Motor neuron (in vitro differentiated cells): ENCODE data around the gene RIF1. TPM values are rescaled to one million over a fixed set of nuclear protein-coding genes. Genes with fewer than 3 reads are reported as not detected.
"Not testable (repeated sequence)": the region's sequence is repeated elsewhere in the genome, so short reads cannot be mapped to it uniquely, and the experiment has no call there.

Experiments used
- ATAC-seq, 8 experiments: fragments of 200-7000 bp; cut with Tn5 transposase; replicated peaks in 6 of 8; 2 replicates each; pipeline ENCODE4 v1.8.0; 2021; ENCODE audit warnings: mild to moderate bottlenecking in 8 of 8, moderate library complexity in 8 of 8
- H3K27ac ChIP-seq, 2 donors: fragments of 250-450 bp; sonication (Bioruptor Pico); 2 replicates each; pipeline ENCODE4 v1.9.0; 2021; ENCODE audit warnings: antibody characterized with exemption in 2 of 2, mild to moderate bottlenecking in 2 of 2, moderate library complexity in 1 of 2
- H3K4me1 ChIP-seq, 2 donors: fragments of 250-450 bp; sonication (Bioruptor Pico); replicated peaks in 1 of 2; 2 replicates each; pipeline ENCODE4 v1.6.1; 2021; ENCODE audit warnings: antibody characterized with exemption in 2 of 2, mild to moderate bottlenecking in 2 of 2, moderate library complexity in 1 of 2
- H3K4me3 ChIP-seq, 5 donors: fragments of 250-450 bp; sonication (Bioruptor Pico); 2 replicates each; pipeline ENCODE4 v1.9.0; 2021; ENCODE audit warnings: antibody characterized with exemption in 5 of 5, mild to moderate bottlenecking in 5 of 5, moderate library complexity in 4 of 5
- WGBS, 10 experiments: fragments of 450-650 bp; shearing (Covaris generic); methylation state at CpG; one replicate each; pipeline ENCODE4 v1.0.0; 2022; 5-methylcytosine and 5-hydroxymethylcytosine counted together
- in situ Hi-C, 9 experiments: fragments of 400-800 bp; cut with MboI; loops; one replicate each; pipeline ENCODE4 v1.15.0; 2021; ENCODE audit warnings: low sequenced_read_pairs in 9 of 9, low pct_unique_long_range_greater_than_20kb in 2 of 9; ENCODE audit not compliant: unreplicated experiment in 9 of 9
- total RNA-seq, 8 experiments: library from RNA; unstranded; fragments of 300-600 nt; gene quantifications; 2 replicates each; pipeline versions ENCODE4 v1.2.3 to v1.2.4, GENCODE V29; 2022

RIF1 gene
- total RNA-seq, 8 experiments from 2014 or later = 19.7 to 65.3 (median 29.2) TPM

DNA sequence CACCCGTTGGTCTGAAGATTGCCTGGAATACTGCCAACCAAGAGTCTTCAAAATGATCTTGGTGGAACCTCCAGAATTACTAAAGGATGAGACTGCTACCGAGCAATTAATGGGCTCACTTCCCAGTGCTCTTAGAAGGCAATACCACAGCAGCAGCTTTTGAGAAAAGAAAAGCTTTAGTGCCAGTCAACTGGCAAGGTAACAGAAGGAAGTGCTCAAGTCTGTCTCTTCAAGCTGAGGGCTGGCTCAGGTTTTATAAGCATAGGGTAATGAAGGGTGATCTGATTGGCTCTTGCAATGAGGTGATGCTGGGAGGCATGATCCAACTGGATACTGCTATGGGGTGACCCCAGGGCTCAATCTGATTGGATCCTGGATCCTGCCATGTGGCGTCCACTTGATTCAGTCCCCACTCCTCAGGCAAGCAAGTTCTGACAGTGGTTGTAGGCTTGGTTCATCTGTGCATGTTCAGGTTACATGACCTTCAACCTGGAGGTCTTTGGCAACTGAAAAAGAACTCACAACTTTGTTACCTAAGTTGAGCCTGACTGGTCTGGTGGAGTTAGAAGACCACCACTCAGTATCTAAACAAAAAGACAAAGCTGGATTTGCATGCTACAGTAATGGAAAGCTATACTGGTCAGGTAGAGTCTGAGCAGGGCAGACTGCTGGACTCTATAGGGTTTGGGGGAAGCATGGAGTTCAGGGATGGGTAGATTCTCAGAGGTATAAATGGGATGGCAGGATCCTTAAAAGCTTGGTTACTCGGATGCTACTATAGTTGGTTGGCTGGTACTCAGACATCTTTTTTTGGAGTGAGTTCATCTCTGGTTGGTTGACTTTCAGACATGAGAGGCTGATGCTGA is 14.0 kb upstream of the RIF1 start:
- 52 to 100% (median 87%) methylated on average over 1 to 4 of the region's 4 CpGs; no CpG with 5 or more reads in 3 of the 10 experiments for WGBS, 10 experiments
- no peak for ATAC-seq
- no peaks in the 10 kb centered on the region for H3K4me1 ChIP-seq
- H3K4me3 ChIP-seq = no peak overlapping the region
- no peak overlapping the region for H3K27ac ChIP-seq
- in situ Hi-C loops = no loop called here

DNA sequence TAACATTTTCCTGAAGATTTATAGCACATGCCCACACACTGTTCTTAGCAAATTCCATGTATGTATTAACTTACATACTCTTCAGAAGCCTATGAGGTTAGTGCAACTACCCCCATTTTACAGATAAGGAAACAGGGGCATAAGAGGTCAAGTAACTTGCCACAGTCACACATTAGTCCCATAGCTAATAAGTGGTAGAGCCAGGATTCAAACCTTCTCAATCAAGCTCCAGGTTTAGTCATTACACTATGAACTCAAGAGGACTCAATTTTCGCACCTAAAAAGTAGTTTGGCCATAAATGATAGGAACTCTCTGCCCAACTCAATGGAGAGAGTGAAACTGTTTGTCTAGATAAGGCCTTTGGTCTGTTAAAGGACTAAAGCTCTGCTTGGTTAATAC is 9.7 kb upstream of the RIF1 start:
- 100% methylated on average over 1 of the region's 1 CpG; no CpG with 5 or more reads in 4 of the 10 experiments for WGBS, 10 experiments
- in situ Hi-C loops = loop anchor here in 1 of 9 experiments (25.0 kb wide), 1 partner anchor 1813 kb away; the partner anchor contains the start of gene MMADHC
- no peak for ATAC-seq
- no peak overlapping the region for H3K27ac ChIP-seq
- H3K4me1 ChIP-seq = no peaks in the 10 kb centered on the region
- no peak overlapping the region for H3K4me3 ChIP-seq

DNA sequence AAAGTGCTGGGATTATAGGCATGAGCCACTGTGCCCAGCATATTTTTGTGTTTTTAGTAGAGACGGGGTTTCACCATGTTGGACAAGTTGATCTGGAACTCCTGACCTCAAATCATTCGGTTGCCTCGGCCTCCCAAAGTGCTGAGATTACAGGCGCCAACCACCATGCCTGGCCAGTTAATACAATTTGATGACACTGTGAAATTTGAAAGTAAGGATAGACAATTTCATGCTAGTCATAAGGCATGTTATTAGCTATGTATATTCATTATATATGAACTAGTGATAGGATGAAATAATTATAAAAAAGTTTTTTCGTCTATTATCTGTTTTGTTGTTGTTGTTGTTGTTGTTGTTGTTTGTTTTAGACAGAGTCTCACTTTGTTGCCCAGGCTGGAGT is 8.6 kb upstream of the RIF1 start:
- Histone ChIP-seq H3K4me1 (no peaks in the 10 kb centered on the region), H3K27ac (no peak overlapping the region), H3K4me3 (no peak overlapping the region)
- WGBS, 10 experiments = 84 to 100% (median 93%) methylated on average over 2 to 5 of the region's 5 CpGs; no CpG with 5 or more reads in 4 of the 10 experiments
- no peak for ATAC-seq
- in situ Hi-C loops = loop anchor here in 1 of 9 experiments (25.0 kb wide), 1 partner anchor 1814 kb away; the partner anchor contains the start of gene MMADHC

GRCh38 chr2:151403914-151404313 is 5.8 kb upstream of the RIF1 start:
- H3K4me3 ChIP-seq = no peak overlapping the region
- WGBS, 10 experiments = 75 to 100% (median 91%) methylated on average over 2 to 4 of the region's 4 CpGs; no CpG with 5 or more reads in 1 of the 10 experiments
- H3K27ac ChIP-seq = no peak overlapping the region
- in situ Hi-C loops = loop anchor here in 1 of 9 experiments (25.0 kb wide), 1 partner anchor 1817 kb away; the partner anchor contains the start of gene MMADHC
- no peaks in the 10 kb centered on the region for H3K4me1 ChIP-seq
- no peak for ATAC-seq

GRCh38 chr2:151405376-151405775 is 4.3 kb upstream of the RIF1 start:
- in situ Hi-C loops = loop anchor here in 1 of 9 experiments (25.0 kb wide), 1 partner anchor 1818 kb away; the partner anchor contains the start of gene MMADHC
- no peak for ATAC-seq
- 70 to 100% (median 100%) methylated on average over 1 to 3 of the region's 4 CpGs; no CpG with 5 or more reads in 1 of the 10 experiments for WGBS, 10 experiments
- Histone ChIP-seq H3K4me3 (no peak overlapping the region), H3K27ac (no peak overlapping the region), H3K4me1 (peaks cover 0 to 2% of the 10 kb centered on the region in 2 donors)

DNA sequence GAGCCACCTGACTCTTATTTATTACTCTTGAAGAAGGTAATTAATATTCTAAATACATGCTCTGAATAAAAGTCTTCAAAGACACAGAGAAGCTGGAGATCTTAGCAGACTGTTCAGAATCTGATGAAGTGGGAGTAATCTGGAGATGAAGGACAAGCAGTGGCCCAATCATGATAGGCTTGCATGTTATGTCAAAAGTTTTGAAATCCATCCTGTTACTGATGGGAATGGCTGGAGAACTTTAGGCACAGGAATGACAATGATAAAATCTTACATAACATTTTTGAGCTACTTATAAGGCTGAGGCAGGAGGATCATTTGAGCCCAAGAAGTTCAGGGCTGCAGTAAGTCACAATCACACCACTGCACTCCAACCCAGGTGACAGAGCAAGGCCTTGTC is 2.4 kb upstream of the RIF1 start:
- Histone ChIP-seq H3K4me1 (peaks cover 5 to 6% of the 10 kb centered on the region in 2 donors), H3K4me3 (no peak overlapping the region), H3K27ac (no peak overlapping the region)
- no peak for ATAC-seq
- in situ Hi-C loops = loop anchor here in 1 of 9 experiments (25.0 kb wide), 1 partner anchor 1820 kb away; the partner anchor contains the start of gene MMADHC

DNA sequence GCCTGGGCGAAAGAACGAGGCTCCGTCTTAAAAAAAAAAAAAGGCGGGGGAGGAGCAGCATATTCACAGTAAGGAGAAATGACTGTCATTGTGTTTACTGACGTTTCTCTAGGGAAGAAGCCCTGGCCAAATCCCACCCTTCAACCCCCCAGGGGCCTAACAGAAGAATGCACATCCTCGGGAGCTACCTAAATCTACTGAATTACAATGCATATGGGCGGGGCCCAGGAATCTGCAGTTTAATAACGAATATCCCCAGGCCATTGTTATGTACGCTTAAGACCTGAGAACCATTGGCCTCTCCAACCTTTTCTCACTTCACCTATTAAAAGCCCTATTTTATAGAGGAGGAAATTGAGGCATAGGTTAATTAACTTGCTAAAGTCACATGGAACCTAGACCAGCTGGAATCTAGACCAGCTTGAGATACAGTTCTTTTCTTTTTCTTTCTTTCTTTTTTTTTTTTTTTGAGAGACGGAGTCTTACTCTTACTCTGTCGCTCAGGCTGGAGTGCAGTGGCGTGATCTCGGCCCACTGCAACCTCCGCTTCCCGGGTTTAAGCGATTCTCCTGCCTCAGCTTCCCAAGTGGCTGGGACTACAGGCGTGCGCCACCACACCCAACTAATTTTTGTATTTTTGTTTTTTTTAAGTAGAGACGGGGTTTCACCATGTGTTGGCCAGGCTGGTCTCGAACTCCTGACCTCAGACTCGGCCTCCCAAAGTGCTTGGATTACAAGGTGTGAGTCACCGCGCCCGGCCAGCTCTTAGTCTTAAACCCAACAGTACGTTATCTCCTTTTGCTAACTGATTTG is 708 bp upstream of the RIF1 start:
- WGBS, 10 experiments = 77 to 100% (median 90%) methylated on average over 1 to 19 of the region's 25 CpGs
- Histone ChIP-seq H3K4me3 (peak overlapping the region in 4 of 5 donors; percentile 79 to 100 (median 92)), H3K4me1 (peaks cover 5 to 6% of the 10 kb centered on the region in 2 donors), H3K27ac (peak overlapping the region in 1 of 2 donors; percentile 99)
- in situ Hi-C loops = loop anchor here in 1 of 9 experiments (25.0 kb wide), 1 partner anchor 1822 kb away; the partner anchor contains the start of gene MMADHC
- ATAC-seq = no peak

GRCh38 chr2:151410485-151410834 is 758 bp downstream of the RIF1 start:
- Histone ChIP-seq H3K4me3 (peak overlapping the region; percentile 75 to 100 (median 89)), H3K4me1 (peaks cover 5 to 6% of the 10 kb centered on the region in 2 donors), H3K27ac (peak overlapping the region; percentile 86 to 99)
- peak in 5 of 8 experiments; percentile 4 to 24 (median 5) for ATAC-seq
- WGBS, 10 experiments = 0 to 6% (median 0%) methylated on average over 2 to 12 of the region's 21 CpGs; no CpG with 5 or more reads in 3 of the 10 experiments
- in situ Hi-C loops = loop anchor here in 1 of 9 experiments (25.0 kb wide), 1 partner anchor 1823 kb away; the partner anchor contains the start of gene MMADHC

GRCh38 chr2:151417650-151418049 is 7.9 kb downstream of the RIF1 start:
- 94 to 100% (median 100%) methylated on average over 1 to 3 of the region's 3 CpGs for WGBS, 10 experiments
- no peak overlapping the region for H3K27ac ChIP-seq
- no peak overlapping the region for H3K4me3 ChIP-seq
- in situ Hi-C loops = loop anchor here in 1 of 9 experiments (25.0 kb wide), 1 partner anchor 1830 kb away; the partner anchor contains the start of gene MMADHC
- ATAC-seq = no peak
- H3K4me1 ChIP-seq = no peaks in the 10 kb centered on the region

GRCh38 chr2:151421681-151422080 is 12.0 kb downstream of the RIF1 start:
- H3K4me3 ChIP-seq, H3K4me1 ChIP-seq, H3K27ac ChIP-seq, ATAC-seq: not testable (repeated sequence)
- WGBS, 10 experiments = 71 to 98% (median 88%) methylated on average over 3 to 10 of the region's 12 CpGs; no CpG with 5 or more reads in 3 of the 10 experiments
- in situ Hi-C loops = loop anchor here in 1 of 9 experiments (25.0 kb wide), 1 partner anchor 1834 kb away; the partner anchor contains the start of gene MMADHC

DNA sequence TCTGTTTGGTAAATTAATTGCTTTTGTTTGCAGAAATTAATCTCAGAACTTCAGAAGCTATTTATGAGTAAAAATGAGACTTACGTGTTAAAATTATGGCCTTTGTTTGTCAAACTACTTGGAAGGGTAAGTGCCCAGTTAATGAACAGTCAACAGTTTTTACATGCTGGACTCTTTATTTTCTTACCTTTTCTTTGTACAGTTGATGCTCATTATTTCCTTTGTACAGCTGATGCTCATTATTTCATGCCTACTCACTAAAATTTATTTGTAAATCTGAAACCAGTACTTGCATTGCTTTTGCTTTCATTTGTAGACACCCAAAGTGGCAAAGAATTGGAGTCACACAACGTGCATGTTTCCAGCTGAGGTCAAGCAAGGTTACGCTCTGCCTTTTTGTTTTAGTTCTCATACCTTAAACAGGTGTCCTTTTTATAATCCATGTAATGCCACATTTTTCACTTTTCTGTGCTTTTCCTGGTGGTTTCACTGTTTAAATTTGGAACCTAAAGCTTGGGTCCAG is 13.3 kb downstream of the RIF1 start:
- in situ Hi-C loops = loop anchor here in 1 of 9 experiments (25.0 kb wide), 1 partner anchor 1836 kb away; the partner anchor contains the start of gene MMADHC
- Histone ChIP-seq H3K4me3 (no peak overlapping the region), H3K4me1 (no peaks in the 10 kb centered on the region), H3K27ac (no peak overlapping the region)
- no peak for ATAC-seq
- WGBS, 10 experiments = 67 to 100% (median 97%) methylated on average over 1 to 3 of the region's 3 CpGs; no CpG with 5 or more reads in 1 of the 10 experiments

DNA sequence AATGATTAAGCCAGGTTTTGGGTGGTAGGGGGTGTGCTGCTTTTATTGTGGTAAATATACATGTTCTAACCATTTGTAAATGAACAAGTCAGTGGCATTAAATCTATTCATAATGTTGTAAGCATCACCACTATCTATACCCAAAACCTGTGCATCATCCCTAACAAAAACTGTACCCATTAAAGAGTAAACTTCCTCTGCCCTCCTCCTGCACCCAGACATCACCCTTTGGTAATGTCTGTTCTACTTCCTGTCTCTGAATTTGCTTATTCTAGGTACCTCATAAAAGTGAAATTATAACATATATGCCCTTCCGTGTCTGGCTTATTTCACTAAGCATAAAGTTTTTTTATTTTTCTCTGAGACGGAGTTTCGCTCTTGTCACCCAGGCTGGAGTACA is 14.1 kb downstream of the RIF1 start:
- H3K4me3 ChIP-seq = no peak overlapping the region
- in situ Hi-C loops = loop anchor here in 1 of 9 experiments (25.0 kb wide), 1 partner anchor 1836 kb away; the partner anchor contains the start of gene MMADHC

More for the DNA sequence above, 14.1 kb downstream of the RIF1 start:
- no peak for ATAC-seq
- WGBS, 10 experiments = 80 to 100% (median 94%) methylated on average over 1 to 3 of the region's 3 CpGs; no CpG with 5 or more reads in 2 of the 10 experiments
- no peaks in the 10 kb centered on the region for H3K4me1 ChIP-seq
- no peak overlapping the region for H3K27ac ChIP-seq
